Activated effector memory CD4-positive, alpha-beta T cell treated with Interleukin-2 at 50 U/mL for 16 hours (primary cell): ENCODE results near the gene DMTF1.
A peak's percentile ranks its signal among the peaks of the same experiment; 100 is the strongest.
"Not testable (repeated sequence)": the region's sequence is repeated elsewhere in the genome, so short reads cannot be mapped to it uniquely, and the experiment has no call there.

Source experiments
- DNase-seq: peaks from one replicate; pipeline ENCODE4 v3.0.0-alpha.2; 2020

The DMTF1 gene, protein sequence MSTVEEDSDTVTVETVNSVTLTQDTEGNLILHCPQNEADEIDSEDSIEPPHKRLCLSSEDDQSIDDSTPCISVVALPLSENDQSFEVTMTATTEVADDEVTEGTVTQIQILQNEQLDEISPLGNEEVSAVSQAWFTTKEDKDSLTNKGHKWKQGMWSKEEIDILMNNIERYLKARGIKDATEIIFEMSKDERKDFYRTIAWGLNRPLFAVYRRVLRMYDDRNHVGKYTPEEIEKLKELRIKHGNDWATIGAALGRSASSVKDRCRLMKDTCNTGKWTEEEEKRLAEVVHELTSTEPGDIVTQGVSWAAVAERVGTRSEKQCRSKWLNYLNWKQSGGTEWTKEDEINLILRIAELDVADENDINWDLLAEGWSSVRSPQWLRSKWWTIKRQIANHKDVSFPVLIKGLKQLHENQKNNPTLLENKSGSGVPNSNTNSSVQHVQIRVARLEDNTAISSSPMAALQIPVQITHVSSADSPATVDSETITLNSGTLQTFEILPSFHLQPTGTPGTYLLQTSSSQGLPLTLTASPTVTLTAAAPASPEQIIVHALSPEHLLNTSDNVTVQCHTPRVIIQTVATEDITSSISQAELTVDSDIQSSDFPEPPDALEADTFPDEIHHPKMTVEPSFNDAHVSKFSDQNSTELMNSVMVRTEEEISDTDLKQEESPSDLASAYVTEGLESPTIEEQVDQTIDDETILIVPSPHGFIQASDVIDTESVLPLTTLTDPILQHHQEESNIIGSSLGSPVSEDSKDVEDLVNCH

DNA sequence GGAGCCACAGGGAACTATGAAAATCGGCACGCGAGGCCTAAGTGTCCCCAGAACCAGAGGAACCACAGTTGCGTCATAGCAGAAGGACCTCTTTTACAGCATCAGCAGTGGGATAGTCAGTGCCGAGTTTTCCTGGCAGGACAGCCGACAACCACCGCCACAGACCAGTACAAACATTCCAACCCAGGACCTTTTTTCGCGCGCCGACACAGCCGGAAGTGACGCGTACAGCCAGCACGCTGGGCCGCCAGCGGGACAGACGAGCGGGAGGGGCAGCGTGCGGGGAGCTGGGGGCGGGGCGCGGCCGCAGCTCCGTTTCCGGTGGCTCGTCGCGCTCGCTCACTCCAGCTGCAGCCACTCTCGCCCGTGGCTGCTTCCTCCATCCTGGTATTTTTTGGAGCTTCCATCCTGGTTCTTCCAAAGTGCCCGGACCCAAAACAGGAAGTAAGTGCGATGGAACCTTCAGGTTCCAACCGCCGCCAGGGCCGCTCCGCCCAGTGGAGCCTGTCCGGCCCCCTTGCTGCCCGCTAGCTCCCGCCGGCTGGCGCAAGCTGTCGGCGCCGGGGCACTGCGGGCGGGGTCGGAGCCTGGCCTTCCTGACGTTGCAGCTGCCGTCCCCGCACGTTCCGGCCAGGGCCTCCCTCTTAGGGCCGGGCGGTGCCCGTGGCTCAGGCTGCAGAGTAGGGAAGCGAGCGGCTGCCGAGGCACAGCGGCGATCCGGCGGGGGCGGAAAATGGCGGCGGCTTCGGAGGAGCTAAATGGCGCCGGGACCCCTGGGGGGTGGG lies at the start of gene DMTF1:
DMTF1 (plus strand) TSS at position 342 of the 785 bp plus-strand sequence. CDS start 12,489 bp downstream, outside the sequence.
- peak; percentile 80 for DNase-seq

DNA sequence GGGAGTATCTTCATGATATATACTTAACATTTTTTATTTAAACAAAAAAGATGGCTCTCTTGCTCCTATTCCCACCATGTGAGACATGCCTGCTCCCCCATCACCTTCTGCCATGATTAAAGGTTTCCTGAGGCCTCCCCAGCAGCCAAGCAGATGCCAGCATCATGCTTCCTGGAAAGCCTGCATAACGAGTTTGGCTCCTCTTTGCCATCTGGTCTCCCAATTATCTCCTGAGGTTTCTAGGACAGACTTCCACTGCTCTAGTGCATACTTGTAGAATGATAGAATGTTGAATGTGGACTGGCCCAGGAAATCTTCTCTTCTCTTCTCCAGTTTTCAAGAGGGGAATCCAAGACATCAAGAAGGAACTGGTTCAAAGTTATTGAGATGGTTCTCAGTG lies 46.9 kb upstream of the DMTF1 start:
- DNase-seq, result no peak

- no peak for DNase-seq
Observed at GRCh38 chr7:87106974-87107612, 45.2 kb upstream of the DMTF1 start.

GRCh38 chr7:87107949-87108776 lies 44.1 kb upstream of the DMTF1 start:
- no peak for DNase-seq

DNA sequence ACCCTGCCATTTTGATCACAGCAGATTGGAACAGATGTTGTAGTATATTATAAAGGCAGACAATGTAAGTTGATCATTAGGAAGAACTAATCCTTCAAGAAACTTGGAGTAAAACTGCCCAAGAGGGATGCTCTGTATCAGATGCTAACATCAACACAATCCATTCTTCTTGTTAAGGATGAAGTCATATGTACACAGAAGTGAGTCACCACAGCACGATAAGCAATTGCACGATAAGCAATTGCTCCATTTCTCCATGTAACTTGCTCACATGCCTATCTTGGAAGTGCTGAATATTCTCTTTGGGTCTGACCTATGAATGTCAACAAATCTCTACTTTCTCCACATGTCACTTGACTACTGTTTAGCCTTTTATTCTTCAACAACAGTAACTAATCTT lies 41.5 kb upstream of the DMTF1 start:
- no peak for DNase-seq

- DNase-seq, result no peak
Observed at GRCh38 chr7:87111877-87112276, 40.4 kb upstream of the DMTF1 start.

DNA sequence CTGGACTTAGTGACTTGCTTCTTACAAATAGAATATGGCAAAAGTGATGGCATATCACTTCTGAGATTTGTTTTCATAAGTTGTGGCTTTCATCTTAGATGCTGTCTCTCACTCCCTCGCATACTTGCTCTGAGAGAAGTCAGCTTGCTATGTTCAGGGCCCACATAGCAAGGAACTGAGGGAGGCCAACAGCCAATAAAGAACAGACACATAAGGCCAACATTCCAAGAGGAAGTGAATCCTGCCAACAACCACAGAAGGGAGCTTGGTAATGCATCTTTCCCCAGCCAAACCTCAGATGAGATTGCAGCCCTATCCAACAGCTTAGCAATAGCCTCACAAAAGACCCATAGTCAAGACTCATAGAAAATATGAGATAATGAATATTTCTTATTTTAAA lies 39.2 kb upstream of the DMTF1 start:
- DNase-seq, result no peak

DNA sequence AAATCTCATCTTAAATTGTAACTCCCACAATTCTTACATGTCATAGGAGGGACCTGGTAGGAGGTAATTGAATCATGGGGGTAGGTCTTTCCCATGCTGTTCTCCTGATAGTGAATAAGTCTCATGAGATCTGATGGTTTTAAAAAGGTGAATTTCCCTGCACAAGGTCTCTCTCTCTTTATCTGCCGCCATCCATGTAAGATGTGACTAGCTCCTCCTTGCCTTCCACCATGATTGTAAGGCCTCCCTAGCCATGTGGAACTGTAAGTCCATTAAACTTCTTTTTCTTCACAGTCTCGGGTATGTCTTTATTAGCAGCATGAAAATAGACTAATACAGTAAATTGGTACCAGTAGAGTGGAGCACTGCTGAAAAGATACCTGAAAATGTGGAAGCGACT lies 38.3 kb upstream of the DMTF1 start:
- not testable (repeated sequence) for DNase-seq

DNA sequence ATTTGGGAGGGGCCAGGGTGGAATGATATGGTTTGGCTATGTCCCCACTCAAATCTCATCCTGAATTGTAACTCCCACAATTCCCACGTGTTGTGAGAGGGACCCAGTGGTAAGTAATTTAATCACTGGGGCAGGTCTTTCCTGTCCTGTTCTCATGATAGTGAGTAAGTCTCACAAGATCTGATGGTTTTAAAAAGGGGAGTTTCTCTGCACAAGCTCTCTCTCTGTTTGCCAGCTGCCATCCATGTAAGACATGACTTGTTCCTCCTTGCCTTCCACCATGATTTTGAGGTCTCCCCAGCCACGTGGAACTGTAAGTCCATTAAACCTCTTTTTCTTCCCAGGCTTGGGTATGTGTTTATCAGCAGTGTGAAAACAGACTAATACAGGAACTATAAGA lies 36.5 kb upstream of the DMTF1 start:
- not testable (repeated sequence) for DNase-seq

DNA sequence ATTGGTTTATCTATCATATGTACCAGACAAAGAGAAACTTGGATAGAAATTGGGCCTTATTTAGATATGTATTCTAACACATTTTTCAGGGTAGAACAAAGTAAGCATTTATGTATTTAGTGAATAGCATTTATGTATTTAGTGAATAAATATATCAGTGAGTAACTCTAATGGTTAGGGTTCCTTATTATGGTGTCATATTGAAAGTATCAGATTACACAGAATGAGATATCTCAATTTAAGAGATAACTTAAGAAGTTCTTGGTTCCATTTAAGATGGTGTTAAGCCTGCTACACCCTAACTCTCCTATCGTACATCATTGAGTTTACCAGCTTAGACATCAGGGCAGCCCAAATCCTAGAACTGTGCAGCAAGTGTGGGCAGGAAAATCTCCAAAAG lies 35.9 kb upstream of the DMTF1 start:
- no peak for DNase-seq

GRCh38 chr7:87119581-87119980 lies 32.7 kb upstream of the DMTF1 start:
- DNase-seq, result no peak

DNA sequence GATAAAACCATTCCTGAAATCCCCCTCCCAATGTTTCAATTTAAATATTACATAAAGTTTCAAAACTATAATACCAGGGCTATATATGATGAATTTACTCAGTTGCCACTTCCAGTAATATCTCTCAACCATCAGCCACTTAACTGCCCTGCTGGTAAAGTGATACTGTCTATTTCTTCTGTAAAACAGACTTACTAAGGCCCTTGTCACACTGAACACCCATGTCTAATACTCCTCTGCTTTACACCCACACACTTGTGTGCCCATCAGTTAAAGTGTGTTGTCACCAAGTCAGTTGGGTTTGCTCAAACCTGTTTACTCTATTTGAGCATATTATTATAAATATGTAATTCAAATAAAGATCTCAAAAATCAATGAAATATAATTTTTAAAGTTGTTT lies 29.1 kb upstream of the DMTF1 start:
- no peak for DNase-seq

DNA sequence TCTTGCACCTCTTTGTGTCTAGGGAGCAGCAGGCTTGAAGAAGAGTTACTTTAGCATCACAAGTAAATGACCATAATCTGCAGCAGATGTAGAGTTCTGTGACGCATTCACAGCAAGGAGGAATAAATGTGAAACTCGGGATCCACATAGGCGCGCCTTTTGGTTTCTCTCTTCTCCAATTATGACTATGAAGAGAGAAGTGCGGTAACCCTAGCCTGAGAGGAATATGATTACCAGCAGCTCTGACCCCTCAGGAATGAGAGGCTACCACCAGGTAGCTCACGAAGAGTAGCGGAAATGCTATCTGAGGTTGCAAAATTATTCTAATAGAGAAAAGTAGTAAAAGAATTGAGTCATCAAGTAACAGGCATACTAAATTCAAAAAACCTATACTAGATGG lies 25.2 kb upstream of the DMTF1 start:
- no peak for DNase-seq

- DNase-seq, result no peak
Observed at GRCh38 chr7:87128861-87129267, 23.4 kb upstream of the DMTF1 start.

GRCh38 chr7:87129332-87129731 lies 22.9 kb upstream of the DMTF1 start:
- no peak for DNase-seq

GRCh38 chr7:87129848-87130247 lies 22.4 kb upstream of the DMTF1 start:
- no peak for DNase-seq

DNA sequence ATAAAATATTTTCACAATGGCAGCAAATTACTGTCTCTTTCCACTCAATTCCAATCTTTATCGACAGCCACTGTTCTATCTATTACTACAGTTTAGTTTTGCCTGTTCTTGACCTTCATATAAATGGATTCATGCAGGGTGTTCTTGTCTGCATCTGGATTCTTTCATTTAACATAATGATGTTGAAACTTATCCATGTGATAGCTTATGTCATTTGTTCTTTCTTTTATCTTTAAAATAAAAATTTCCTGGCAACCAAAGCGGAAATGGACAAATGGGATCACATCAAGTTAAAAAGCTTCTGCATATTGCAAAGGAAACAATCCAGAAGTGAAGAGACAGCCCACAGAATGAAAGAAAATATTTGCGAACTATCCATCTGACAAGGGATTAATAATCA lies 20.5 kb upstream of the DMTF1 start:
- DNase-seq, result no peak

DNA sequence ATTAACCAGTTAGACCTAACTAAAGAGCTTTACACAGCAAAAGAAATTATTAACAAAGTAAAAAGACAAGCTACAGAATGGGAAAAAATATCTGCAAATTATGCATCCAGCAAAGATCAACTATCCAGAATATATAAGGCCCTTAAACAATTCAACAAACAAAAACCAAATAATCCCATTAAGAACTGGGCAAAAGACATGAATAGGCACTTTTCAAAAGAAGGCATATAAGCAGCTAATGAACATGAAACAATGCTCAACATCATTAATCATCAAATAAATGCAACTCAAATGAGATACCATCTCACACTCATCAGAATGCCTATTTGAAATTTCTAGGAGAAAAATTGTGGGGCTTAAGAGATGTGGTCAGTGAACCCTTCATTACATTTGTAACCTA lies 15.0 kb upstream of the DMTF1 start:
- no peak for DNase-seq

- no peak for DNase-seq
Observed at GRCh38 chr7:87139514-87139913, 12.7 kb upstream of the DMTF1 start.

- DNase-seq, result no peak
Observed at GRCh38 chr7:87140271-87140748, 11.9 kb upstream of the DMTF1 start.

DNA sequence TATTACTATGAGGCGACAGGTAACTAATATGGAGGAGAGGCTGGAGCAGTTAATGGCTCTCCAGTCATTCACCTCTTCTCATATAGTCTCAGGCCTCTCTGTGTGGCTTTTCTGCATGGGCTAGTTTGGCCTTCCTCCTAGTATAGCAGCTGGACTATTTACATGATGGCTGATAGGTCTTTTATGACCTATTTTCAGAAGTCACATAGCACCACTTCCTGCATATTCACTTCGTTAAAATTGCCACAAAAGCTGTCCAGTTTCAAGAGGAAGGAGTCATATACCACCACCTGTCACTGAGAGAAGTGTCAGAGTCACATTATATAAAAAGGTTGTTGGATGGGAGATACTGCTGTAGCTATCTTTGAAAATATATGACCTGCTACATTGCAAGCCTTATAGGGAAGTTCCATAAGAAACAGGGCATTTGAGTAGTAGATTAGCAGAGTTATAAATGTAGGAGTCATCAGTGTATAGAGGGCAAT lies 8.0 kb upstream of the DMTF1 start:
- DNase-seq, result no peak
